ENCODE data around the gene TMEM145.
A peak's percentile ranks its signal among the peaks of the same experiment; 100 is the strongest.

TMEM145 gene

DNA sequence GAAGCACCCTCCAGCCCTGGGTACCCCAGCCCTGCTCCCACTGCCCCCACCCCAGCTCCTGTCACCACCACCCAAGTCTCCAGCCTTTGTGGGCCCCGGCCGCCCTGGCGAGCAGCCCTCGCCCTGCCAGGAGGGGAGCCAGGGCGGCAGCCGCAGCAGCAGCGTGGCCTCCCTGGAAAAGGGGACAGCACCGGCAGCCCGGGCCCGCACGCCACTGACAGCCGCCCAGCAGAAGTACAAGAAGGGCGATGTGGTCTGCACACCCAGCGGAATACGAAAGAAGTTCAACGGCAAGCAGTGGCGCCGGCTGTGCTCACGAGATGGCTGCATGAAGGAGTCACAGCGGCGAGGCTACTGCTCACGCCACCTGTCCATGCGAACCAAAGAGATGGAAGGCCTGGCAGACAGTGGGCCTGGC lies 40.1 kb upstream of the TMEM145 start:
- TF ChIP-seq TAF1 (IDR thresholded peaks at IDR 0.05; ENCODE audit: borderline replicate concordance, insufficient read depth, low read length) = no peak
- TF ChIP-seq POLR2AphosphoS5 (IDR thresholded peaks at IDR 0.05; ENCODE audit: low read depth, low read length) = no peak
- TF ChIP-seq, protein P1, sequence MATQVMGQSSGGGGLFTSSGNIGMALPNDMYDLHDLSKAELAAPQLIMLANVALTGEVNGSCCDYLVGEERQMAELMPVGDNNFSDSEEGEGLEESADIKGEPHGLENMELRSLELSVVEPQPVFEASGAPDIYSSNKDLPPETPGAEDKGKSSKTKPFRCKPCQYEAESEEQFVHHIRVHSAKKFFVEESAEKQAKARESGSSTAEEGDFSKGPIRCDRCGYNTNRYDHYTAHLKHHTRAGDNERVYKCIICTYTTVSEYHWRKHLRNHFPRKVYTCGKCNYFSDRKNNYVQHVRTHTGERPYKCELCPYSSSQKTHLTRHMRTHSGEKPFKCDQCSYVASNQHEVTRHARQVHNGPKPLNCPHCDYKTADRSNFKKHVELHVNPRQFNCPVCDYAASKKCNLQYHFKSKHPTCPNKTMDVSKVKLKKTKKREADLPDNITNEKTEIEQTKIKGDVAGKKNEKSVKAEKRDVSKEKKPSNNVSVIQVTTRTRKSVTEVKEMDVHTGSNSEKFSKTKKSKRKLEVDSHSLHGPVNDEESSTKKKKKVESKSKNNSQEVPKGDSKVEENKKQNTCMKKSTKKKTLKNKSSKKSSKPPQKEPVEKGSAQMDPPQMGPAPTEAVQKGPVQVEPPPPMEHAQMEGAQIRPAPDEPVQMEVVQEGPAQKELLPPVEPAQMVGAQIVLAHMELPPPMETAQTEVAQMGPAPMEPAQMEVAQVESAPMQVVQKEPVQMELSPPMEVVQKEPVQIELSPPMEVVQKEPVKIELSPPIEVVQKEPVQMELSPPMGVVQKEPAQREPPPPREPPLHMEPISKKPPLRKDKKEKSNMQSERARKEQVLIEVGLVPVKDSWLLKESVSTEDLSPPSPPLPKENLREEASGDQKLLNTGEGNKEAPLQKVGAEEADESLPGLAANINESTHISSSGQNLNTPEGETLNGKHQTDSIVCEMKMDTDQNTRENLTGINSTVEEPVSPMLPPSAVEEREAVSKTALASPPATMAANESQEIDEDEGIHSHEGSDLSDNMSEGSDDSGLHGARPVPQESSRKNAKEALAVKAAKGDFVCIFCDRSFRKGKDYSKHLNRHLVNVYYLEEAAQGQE (IDR thresholded peaks at IDR 0.05; ENCODE audit: insufficient read depth in 1 of 2, low read depth in 2 of 2, low read length in 2 of 2) = no peak
- TF ChIP-seq SIN3A (IDR thresholded peaks at IDR 0.05; ENCODE audit: borderline replicate concordance, insufficient read depth, low read length) = no peak
- no peak for TF ChIP-seq FOXP2 (optimal IDR thresholded peaks at IDR 0.05; ENCODE audit: borderline replicate concordance, extremely low read depth, extremely low read length, insufficient read depth)

DNA sequence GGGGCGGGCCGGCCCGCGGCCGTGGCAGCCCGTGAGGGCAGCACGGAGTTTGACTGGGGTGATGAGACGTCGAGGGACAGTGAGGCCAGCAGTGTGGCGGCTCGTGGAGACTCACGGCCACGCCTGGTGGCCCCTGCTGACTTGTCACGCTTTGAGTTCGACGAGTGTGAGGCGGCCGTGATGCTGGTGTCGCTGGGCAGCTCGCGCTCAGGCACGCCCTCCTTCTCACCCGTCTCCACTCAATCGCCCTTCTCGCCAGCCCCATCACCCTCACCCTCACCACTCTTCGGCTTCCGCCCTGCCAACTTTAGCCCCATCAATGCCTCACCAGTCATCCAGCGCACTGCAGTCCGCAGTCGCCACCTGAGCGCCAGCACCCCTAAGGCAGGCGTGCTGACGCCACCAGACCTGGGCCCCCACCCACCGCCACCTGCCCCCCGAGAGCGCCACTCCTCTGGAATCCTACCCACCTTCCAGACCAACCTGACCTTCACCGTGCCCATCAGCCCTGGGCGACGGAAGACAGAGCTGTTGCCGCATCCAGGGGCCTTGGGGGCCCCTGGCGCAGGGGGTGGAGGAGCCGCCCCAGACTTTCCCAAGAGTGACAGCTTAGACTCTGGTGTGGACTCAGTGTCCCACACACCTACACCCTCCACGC lies 39.6 kb upstream of the TMEM145 start:
- TF ChIP-seq POLR2AphosphoS5 (IDR thresholded peaks at IDR 0.05; ENCODE audit: low read depth, low read length) = no peak
- TF ChIP-seq FOXP2 (optimal IDR thresholded peaks at IDR 0.05; ENCODE audit: borderline replicate concordance, extremely low read depth, extremely low read length, insufficient read depth) = no peak
- no peak for TF ChIP-seq SIN3A (IDR thresholded peaks at IDR 0.05; ENCODE audit: borderline replicate concordance, insufficient read depth, low read length)
- no peak for TF ChIP-seq TAF1 (IDR thresholded peaks at IDR 0.05; ENCODE audit: borderline replicate concordance, insufficient read depth, low read length)
- TF ChIP-seq, protein P1 (IDR thresholded peaks at IDR 0.05; ENCODE audit: insufficient read depth in 1 of 2, low read depth in 2 of 2, low read length in 2 of 2) = no peak

DNA sequence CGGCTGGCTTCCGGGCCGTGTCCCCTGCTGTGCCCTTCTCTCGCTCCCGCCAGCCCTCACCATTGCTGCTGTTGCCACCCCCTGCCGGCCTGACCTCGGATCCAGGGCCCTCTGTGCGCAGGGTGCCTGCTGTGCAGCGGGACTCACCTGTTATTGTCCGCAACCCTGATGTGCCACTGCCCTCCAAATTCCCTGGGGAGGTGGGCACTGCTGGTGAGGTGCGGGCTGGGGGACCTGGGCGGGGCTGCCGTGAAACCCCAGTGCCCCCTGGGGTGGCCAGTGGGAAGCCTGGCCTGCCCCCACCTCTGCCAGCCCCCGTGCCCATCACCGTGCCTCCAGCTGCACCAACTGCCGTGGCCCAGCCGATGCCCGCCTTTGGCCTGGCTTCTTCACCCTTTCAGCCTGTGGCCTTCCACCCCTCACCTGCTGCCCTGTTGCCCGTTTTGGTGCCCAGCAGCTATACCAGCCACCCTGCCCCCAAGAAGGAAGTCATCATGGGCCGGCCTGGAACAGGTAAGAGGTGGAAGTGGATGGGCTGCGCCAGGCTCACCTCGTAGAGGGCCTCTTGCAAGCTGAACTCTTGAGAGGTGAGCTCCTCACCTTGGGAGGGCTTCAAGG lies 38.9 kb upstream of the TMEM145 start:
- TF ChIP-seq, protein P1 (IDR thresholded peaks at IDR 0.05; ENCODE audit: insufficient read depth in 1 of 2, low read depth in 2 of 2, low read length in 2 of 2) = no peak
- no peak for TF ChIP-seq FOXP2 (optimal IDR thresholded peaks at IDR 0.05; ENCODE audit: borderline replicate concordance, extremely low read depth, extremely low read length, insufficient read depth)
- TF ChIP-seq SIN3A (IDR thresholded peaks at IDR 0.05; ENCODE audit: borderline replicate concordance, insufficient read depth, low read length) = no peak
- no peak for TF ChIP-seq TAF1 (IDR thresholded peaks at IDR 0.05; ENCODE audit: borderline replicate concordance, insufficient read depth, low read length)
- TF ChIP-seq POLR2AphosphoS5 (IDR thresholded peaks at IDR 0.05; ENCODE audit: low read depth, low read length) = no peak; the same call in 1 of the 2 replicates

DNA sequence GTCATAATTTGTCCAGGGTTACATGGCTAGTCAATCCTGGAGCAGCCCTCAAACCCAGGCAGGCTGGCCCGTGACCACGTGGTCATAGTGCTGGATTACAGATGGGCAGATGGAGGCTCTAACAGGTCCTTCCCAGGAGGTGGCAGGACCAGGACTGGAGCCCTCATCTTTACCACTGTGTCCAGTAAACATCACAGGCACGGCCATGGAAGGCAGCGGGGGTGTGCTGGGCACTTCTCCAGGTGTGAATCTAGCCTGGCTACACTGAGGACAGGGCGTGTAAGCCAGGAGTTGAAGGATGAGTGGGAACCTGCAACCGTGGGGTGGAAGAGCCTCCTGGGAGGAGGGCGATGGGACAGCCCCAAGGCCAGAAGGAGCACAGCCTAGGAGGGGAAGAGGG lies 38.0 kb upstream of the TMEM145 start:
- TF ChIP-seq POLR2AphosphoS5 (IDR thresholded peaks at IDR 0.05; ENCODE audit: low read depth, low read length) (0 out of 2 replicates have a peak, but pooled peaks have one; percentile 16), TAF1 (IDR thresholded peaks at IDR 0.05; ENCODE audit: borderline replicate concordance, insufficient read depth, low read length) (no peak)

DNA sequence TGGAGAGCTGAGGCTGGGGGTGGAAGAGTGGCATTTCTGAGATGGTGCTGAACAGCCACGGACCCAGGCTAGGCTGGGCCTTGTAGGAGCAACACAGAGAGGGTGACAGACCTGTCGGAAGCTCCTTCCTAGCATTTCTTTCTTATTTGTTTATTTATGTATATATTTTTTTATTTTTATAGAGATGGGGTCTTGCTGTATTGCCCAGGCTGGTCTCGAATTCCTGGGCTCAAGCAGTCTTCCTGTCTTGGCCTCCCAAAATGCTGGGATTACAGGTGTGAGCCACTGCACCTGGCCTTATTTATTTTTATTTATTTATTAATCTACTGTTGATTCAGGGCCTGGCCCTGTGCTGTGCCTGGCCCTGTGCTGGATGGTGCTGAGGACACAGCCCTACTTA lies 37.6 kb upstream of the TMEM145 start:
- no peak for TF ChIP-seq FOXP2 (optimal IDR thresholded peaks at IDR 0.05; ENCODE audit: borderline replicate concordance, extremely low read depth, extremely low read length, insufficient read depth)
- no peak for TF ChIP-seq SIN3A (IDR thresholded peaks at IDR 0.05; ENCODE audit: borderline replicate concordance, insufficient read depth, low read length)
- no peak for TF ChIP-seq TAF1 (IDR thresholded peaks at IDR 0.05; ENCODE audit: borderline replicate concordance, insufficient read depth, low read length)
- TF ChIP-seq, protein P1 (IDR thresholded peaks at IDR 0.05; ENCODE audit: insufficient read depth in 1 of 2, low read depth in 2 of 2, low read length in 2 of 2) = no peak
- TF ChIP-seq POLR2AphosphoS5 (IDR thresholded peaks at IDR 0.05; ENCODE audit: low read depth, low read length) = no peak
